Amygdala (tissue), 56 donors: ENCODE results near the gene UBA1.
"Not testable (repeated sequence)": the region's sequence is repeated elsewhere in the genome, so short reads cannot be mapped to it uniquely, and the experiment has no call there.

Experiments used
- DNase-seq, 56 donors: peaks; one replicate each; lab custom pipeline; 2025; lab: John Stamatoyannopoulos, UW

The UBA1 gene

DNA sequence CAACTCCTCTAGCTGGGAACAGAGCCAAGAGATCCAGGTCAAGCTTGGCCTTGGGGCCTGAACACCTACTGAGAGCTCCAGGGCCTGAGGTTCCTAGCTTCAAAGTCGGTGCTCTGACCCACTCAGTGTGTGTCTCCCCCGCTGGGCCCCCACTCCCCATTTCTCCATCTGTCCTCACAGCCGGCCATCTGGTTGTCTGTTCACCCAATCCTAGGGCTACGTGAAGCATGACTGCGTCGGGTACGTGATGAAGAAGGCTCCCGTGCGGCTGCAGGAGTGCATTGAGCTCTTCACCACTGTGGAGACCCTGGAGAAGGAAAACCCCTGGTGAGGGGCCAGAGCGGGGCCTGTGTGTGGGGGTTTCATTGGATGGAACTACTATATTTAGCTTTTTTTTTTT is 51.5 kb downstream of the UBA1 start:
- no peak for DNase-seq

DNA sequence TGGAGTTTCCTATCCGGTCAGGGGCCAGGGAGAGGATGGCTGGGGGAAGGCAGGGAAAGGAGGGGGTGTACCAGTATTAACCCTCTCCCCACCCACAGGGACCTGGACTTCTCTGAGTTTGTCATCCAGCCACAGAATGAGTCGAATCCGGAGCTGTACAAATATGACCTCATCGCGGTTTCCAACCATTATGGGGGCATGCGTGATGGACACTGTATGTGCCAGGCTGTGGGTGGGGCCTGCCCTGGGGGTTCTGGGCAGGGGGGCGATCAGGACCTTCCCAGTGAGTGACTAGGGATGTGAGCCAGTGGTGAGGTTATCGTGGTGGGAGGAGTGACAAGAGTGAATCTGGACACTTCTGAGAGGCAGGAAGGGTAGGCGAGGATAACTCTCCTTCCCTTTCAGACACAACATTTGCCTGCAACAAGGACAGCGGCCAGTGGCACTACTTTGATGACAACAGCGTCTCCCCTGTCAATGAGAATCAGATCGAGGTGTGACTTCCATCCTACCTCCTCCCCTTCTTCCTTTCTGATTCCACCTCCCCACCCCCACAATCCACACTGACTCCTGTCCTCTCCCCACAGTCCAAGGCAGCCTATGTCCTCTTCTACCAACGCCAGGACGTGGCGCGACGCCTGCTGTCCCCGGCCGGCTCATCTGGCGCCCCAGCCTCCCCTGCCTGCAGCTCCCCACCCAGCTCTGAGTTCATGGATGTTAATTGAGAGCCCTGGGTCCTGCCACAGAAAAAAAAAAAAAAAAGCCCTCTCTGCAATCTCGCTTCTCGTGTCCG is 53.8 kb downstream of the UBA1 start:
- DNase-seq, result no peak

DNA sequence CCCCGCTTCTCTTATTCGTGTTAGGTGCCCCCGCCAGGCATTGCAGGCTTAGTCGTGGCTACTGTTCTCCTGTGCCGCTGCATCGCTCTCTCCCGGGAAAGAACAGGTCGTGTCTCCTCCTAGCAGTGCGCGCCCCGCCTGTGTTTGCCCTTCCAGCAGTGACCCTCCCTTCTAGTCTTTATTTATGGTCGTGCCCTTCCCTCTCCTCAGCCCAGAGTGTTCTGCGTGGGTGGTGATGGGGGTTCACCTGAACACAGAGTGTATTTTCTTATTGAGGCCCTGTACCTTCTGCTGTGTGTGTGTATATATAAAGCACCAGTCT is 54.3 kb downstream of the UBA1 start:
- peak in 1 of 56 donors; percentile 0 for DNase-seq

DNA sequence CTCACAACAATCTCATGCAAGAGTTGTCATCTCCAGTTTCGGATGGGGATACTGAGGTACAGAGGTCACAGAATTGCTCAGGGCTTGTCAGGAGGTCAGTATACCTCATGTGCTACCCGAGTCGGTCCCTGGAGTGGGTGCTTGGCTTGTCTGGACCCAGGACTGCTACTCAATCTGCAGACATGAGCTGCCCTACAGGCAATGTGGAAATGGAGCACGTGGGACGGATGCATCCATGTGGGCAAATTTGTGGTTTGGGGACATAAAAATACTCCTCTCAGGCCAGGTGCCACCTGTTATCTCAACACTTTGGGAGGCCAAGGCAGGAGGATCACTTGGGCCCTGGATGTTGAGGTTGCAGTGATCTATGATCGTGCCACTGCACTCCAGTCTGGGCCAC is 54.9 kb downstream of the UBA1 start:
- DNase-seq, result no peak

DNA sequence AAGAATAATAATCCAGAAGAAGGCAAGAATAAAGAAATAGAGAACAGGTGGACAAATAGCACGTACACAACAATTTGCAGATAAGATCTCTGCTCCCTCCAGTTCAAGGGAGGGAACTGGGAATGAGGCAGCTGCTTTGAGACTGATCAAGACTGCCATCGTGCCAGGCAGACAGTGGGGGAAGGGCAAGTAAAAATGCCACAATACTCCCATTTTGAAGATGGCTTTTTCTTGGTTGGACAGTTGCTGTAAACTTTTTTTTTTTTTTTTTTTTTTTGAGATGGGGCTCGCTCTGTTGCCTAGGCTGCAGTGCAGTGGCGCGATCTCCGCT is 56.4 kb downstream of the UBA1 start:
- DNase-seq, result no peak

DNA sequence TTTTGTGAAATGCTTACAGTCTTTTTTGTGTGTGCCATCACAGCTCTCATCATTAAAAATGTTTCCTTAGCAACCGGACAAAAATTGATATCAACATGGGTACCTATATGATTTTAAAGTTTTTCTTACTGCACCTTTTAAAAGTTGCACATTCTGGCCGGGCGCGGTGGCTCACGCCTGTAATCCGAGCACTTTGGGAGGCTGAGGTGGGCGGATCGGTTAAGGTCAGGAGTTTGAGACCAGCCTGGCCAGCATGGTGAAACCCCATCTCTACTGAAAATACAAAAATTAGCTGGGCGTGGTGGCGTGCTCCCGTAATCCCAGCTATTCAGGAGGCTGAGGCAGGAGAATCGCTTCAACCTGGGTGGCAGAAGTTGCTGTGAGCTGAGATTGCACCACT is 64.0 kb downstream of the UBA1 start:
- DNase-seq, result not testable (repeated sequence)
